Hippocampal formation (tissue), 2 donors: ENCODE results near the gene PKD1L1.

ENCODE experiments used
- DNase-seq, 2 donors: peaks; one replicate each; lab custom pipeline; 2025; lab: John Stamatoyannopoulos, UW

The PKD1L1 gene

GRCh38 chr7:47875998-47876744 is 72.1 kb downstream of the PKD1L1 start:
- DNase-seq, result no peak

GRCh38 chr7:47875406-47875805 is 72.9 kb downstream of the PKD1L1 start:
- DNase-seq, result no peak

GRCh38 chr7:47873762-47874161 is 74.5 kb downstream of the PKD1L1 start:
- DNase-seq, result no peak

- DNase-seq, result no peak
Observed at GRCh38 chr7:47867286-47867685, 81.0 kb downstream of the PKD1L1 start.

GRCh38 chr7:47866120-47866519 is 82.1 kb downstream of the PKD1L1 start:
- DNase-seq, result no peak

- DNase-seq, result no peak
Observed at GRCh38 chr7:47852330-47853245, 95.7 kb downstream of the PKD1L1 start.

GRCh38 chr7:47847207-47847606 is 101.1 kb downstream of the PKD1L1 start:
- DNase-seq, result no peak

- DNase-seq, result no peak
Observed at GRCh38 chr7:47846138-47846836, 102.0 kb downstream of the PKD1L1 start.

- no peak for DNase-seq
Observed at GRCh38 chr7:47844311-47844710, 104.0 kb downstream of the PKD1L1 start.

GRCh38 chr7:47843291-47843690 is 105.0 kb downstream of the PKD1L1 start:
- DNase-seq, result no peak

GRCh38 chr7:47839381-47839780 is 108.9 kb downstream of the PKD1L1 start:
- no peak for DNase-seq

- no peak for DNase-seq
Observed at GRCh38 chr7:47837826-47838225, 110.4 kb downstream of the PKD1L1 start.

- DNase-seq, result no peak
Observed at GRCh38 chr7:47836503-47837202, 111.6 kb downstream of the PKD1L1 start.

- DNase-seq, result no peak
Observed at GRCh38 chr7:47836080-47836479, 112.2 kb downstream of the PKD1L1 start.

GRCh38 chr7:47833211-47833610 is 115.1 kb downstream of the PKD1L1 start:
- no peak for DNase-seq

- no peak for DNase-seq
Observed at GRCh38 chr7:47832105-47832715, 116.1 kb downstream of the PKD1L1 start.

- DNase-seq, result no peak
Observed at GRCh38 chr7:47830015-47830414, 118.3 kb downstream of the PKD1L1 start.

- DNase-seq, result no peak
Observed at GRCh38 chr7:47827871-47828270, 120.4 kb downstream of the PKD1L1 start.

- no peak for DNase-seq
Observed at GRCh38 chr7:47827351-47827756, 120.9 kb downstream of the PKD1L1 start.

- no peak for DNase-seq
Observed at GRCh38 chr7:47826754-47827153, 121.5 kb downstream of the PKD1L1 start.

- no peak for DNase-seq
Observed at GRCh38 chr7:47819607-47819920, 128.7 kb downstream of the PKD1L1 start.
